ENCODE results near the gene FSTL4. TPM values are rescaled to one million over a fixed set of nuclear protein-coding genes. Genes with fewer than 3 reads are reported as not detected.

The FSTL4 gene
- total and polyA plus RNA-seq, 12 donors: 0.01 to 0.42 (median 0.38) TPM; not detected in 6

GRCh38 chr5:133246376-133247150, 365.8 kb downstream of the FSTL4 start:
- ATAC-seq (no peak), DNase-seq (no peak)
- no peak for TF ChIP-seq CTCF (IDR thresholded peaks at IDR 0.05)
- WGBS, 2 donors: 85% methylated on average over 13 of the region's 13 CpGs
- intact Hi-C loops (cut with DNase I): loop anchor here in 7 of 10 donors (5.0 to 10.0 kb wide), 4 partner anchors 122 to 134 kb away; no protein-coding TSS in a partner anchor
- Histone ChIP-seq H3K36me3 (no peaks in the 10 kb centered on the region), H3K4me1 (peaks cover 0 to 16% (median 0%) of the 10 kb centered on the region in 9 donors), H3K9me3 (no peaks in the 10 kb centered on the region), H3K27ac (no peak overlapping the region), H3K27me3 (no peaks in the 10 kb centered on the region), H3K4me3 (no peak overlapping the region)

- H3K36me3 ChIP-seq: no peaks in the 10 kb centered on the region
- H3K27ac ChIP-seq: no peak overlapping the region
- WGBS, 2 donors: 68% methylated on average over 12 of the region's 12 CpGs
- ATAC-seq: no peak
- intact Hi-C loops (cut with DNase I): loop anchor here in 7 of 10 donors (5.0 to 10.0 kb wide), 4 partner anchors 121 to 134 kb away; no protein-coding TSS in a partner anchor
- no peak for TF ChIP-seq CTCF (IDR thresholded peaks at IDR 0.05)
- no peak for DNase-seq
- no peaks in the 10 kb centered on the region for H3K9me3 ChIP-seq
- no peaks in the 10 kb centered on the region for H3K27me3 ChIP-seq
- H3K4me3 ChIP-seq: no peak overlapping the region
- peaks cover 0 to 19% (median 4%) of the 10 kb centered on the region in 9 donors for H3K4me1 ChIP-seq
Measured at GRCh38 chr5:133246053-133246370, 366.3 kb downstream of the FSTL4 start.

GRCh38 chr5:133245191-133246052, 366.9 kb downstream of the FSTL4 start:
- Histone ChIP-seq H3K4me3 (no peak overlapping the region), H3K9me3 (no peaks in the 10 kb centered on the region), H3K27ac (no peak overlapping the region), H3K27me3 (no peaks in the 10 kb centered on the region), H3K36me3 (no peaks in the 10 kb centered on the region), H3K4me1 (peaks cover 0 to 25% (median 7%) of the 10 kb centered on the region in 9 donors)
- DNase-seq (no peak), ATAC-seq (no peak)
- 75 to 77% methylated on average over 11 of the region's 11 CpGs for WGBS, 2 donors
- no peak for TF ChIP-seq CTCF (IDR thresholded peaks at IDR 0.05)
- intact Hi-C loops (cut with DNase I): loop anchor here in 7 of 10 donors (5.0 to 10.0 kb wide), 4 partner anchors 121 to 133 kb away; no protein-coding TSS in a partner anchor

GRCh38 chr5:133244242-133244641, 368.1 kb downstream of the FSTL4 start:
- 60 to 78% methylated on average over 7 of the region's 7 CpGs for WGBS, 2 donors
- no peak for ATAC-seq

More at GRCh38 chr5:133244242-133244641, 368.1 kb downstream of the FSTL4 start:
- no peak for DNase-seq
- no peaks in the 10 kb centered on the region for H3K9me3 ChIP-seq
- no peak overlapping the region for H3K27ac ChIP-seq
- H3K27me3 ChIP-seq: no peaks in the 10 kb centered on the region
- peaks cover 0 to 27% (median 7%) of the 10 kb centered on the region in 9 donors for H3K4me1 ChIP-seq
- H3K36me3 ChIP-seq: no peaks in the 10 kb centered on the region
- no peak for TF ChIP-seq CTCF (IDR thresholded peaks at IDR 0.05)
- intact Hi-C loops (cut with DNase I): loop anchor here in 2 of 10 donors (10.0 kb wide), 2 partner anchors 119 to 129 kb away; no protein-coding TSS in a partner anchor
- no peak overlapping the region for H3K4me3 ChIP-seq

All from heart right ventricle (tissue), 16 donors.